Immature natural killer cell (primary cell): ENCODE results near the gene RELT. TPM values are rescaled to one million over a fixed set of nuclear protein-coding genes. Genes with fewer than 3 reads are reported as not detected.

Source experiments
- DNase-seq, 3 donors: peaks; one replicate each; pipeline ENCODE4 v3.0.0; 2022; ENCODE audit warnings: mixed read lengths in 1 of 3
- H3K27ac Mint-ChIP-seq, 6 donors: one replicate each; pipeline ENCODE4 v1.8.0; 2020; ENCODE audit warnings: mixed read lengths in 6 of 6, mild to moderate bottlenecking in 5 of 6, inconsistent platforms in 4 of 6, moderate library complexity in 3 of 6
- H3K27me3 Mint-ChIP-seq, 3 donors: one replicate each; pipeline ENCODE4 v1.8.0; 2020 to 2021; ENCODE audit warnings: low read depth in 3 of 3, mild to moderate bottlenecking in 3 of 3, mixed read lengths in 3 of 3, moderate library complexity in 3 of 3, inconsistent platforms in 1 of 3
- H3K36me3 Mint-ChIP-seq, 3 donors: one replicate each; pipeline ENCODE4 v1.8.0; 2020; ENCODE audit warnings: mixed read lengths in 3 of 3, inconsistent platforms in 2 of 3, mild to moderate bottlenecking in 2 of 3
- H3K4me1 Mint-ChIP-seq, 2 donors: one replicate each; pipeline ENCODE4 v1.8.0; 2020; ENCODE audit warnings: inconsistent platforms in 2 of 2, mild to moderate bottlenecking in 2 of 2, mixed read lengths in 2 of 2, moderate library complexity in 1 of 2
- H3K4me3 Mint-ChIP-seq, 5 donors: one replicate each; pipeline ENCODE4 v1.8.0; 2020; ENCODE audit warnings: mild to moderate bottlenecking in 5 of 5, mixed read lengths in 5 of 5, inconsistent platforms in 3 of 5, moderate library complexity in 3 of 5
- H3K9me3 Mint-ChIP-seq, 6 donors: one replicate each; pipeline ENCODE4 v1.8.0; 2020; ENCODE audit warnings: mild to moderate bottlenecking in 6 of 6, mixed read lengths in 6 of 6, inconsistent platforms in 4 of 6, moderate library complexity in 3 of 6
- polyA plus RNA-seq, 3 donors: library from polyadenylated mRNA; unstranded; fragments of 300-500 nt; fragmentation: Illumina TruSeq; gene quantifications; one replicate each; pipeline ENCODE4 v1.2.3, GENCODE V29; 2021

RELT gene
- polyA plus RNA-seq, 3 donors from 2014 or later, result 2.8 to 5.4 (median 3.6) TPM

DNA sequence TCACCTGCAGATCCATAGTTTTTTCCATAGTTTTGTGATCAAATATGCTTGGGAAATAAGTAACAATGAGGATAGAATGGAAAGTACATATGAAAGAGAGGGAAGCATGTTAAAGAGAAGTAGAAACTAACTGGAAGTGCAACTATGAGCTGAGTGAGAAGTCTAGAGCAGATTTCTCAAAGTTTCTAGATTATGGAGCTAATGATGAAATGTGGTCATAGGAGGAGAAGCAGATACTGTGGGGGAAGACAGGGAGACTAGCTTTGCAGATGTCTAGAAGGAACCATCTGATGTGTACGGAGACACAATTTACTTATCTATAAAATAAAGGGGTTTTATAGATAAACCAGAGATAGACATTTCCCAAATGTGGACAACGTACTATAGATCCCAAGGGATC, 37.1 kb downstream of the RELT start:
- Mint-ChIP-seq H3K27ac (peak overlapping the region in 1 of 6 donors; percentile 32), H3K27me3 (peaks cover 0 to 1% (median 0%) of the 10 kb centered on the region in 3 donors)

DNA sequence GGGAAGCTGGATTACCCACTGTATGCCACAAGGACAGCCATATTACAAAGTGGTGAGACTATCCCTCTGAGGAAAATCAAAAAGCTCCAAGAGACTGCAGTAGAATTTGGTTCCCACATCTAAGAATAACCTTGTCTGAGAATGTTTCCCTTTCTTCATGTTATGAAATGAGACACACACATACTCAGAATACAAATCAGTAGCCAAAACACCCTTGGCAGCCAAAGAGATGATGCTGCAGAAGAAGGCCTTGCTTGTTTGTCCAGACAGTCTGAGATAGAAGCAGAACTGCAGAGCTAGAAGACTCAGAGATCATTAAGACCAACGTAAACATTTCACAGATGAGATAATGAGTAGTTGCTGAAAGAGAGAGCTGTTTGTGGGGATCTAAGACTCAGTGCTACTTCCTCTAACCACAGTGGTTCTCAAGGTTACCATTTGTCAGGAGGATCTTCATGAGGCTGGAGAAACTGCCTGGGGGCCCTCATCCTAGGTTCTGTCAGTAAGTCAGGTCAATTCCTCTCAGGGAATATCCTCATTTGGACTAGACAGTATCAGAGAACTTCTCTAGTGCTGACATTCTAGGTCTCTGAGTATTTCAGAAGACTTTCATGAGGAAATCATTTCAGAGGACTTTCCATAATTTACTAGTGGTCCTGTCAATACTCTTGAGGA, 38.9 kb downstream of the RELT start:
- Mint-ChIP-seq H3K27me3 (peaks cover 0 to 1% (median 0%) of the 10 kb centered on the region in 3 donors), H3K27ac (peak overlapping the region; percentile 36 to 88 (median 78)), H3K9me3 (no peaks in the 10 kb centered on the region), H3K4me3 (peak overlapping the region in 1 of 5 donors; percentile 39), H3K36me3 (peaks cover 4 to 16% (median 9%) of the 10 kb centered on the region in 3 donors), H3K4me1 (peaks cover 12 to 26% of the 10 kb centered on the region in 2 donors)
- peak in 1 of 3 donors; percentile 19 for DNase-seq

More for the DNA sequence above, 37.1 kb downstream of the RELT start:
- Mint-ChIP-seq H3K4me1 (peaks cover 14 to 26% of the 10 kb centered on the region in 2 donors), H3K9me3 (no peaks in the 10 kb centered on the region), H3K4me3 (no peak overlapping the region), H3K36me3 (peaks cover 9 to 25% (median 13%) of the 10 kb centered on the region in 3 donors)
- no peak for DNase-seq

DNA sequence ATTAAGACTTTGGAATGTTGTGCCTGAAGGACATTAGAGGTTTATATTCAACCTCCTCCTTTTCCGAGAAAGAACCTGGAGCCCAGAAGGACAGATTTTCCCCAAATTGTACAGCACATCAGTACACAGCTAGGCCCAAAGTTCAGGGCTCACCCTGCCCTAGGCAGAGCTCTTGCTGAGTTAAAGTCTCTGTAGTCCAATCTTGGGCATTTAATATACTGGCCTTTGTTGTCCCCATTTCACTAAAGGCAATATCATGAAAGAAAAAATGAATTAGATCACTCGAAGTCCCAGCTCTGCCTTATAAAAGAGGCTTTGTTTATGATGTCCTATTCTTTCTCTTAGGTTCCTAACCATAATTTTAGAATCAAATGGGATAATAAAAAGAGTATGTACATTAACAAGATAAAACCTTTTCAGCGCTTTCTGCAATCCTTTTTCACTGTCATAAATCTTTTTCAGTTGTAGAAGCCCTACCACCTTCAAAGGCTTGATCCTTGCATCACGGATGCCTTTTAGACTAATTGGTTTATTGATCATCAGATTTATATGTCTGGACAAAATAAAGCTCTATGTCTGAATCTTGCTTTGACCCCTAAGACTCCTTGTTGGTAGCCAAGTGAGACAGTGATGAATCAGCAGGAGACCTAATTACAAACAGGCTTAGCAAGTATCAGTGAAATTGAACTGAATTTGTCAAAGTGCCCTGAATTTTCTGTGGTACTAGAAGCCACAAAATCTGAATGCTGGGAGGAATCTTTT, 39.8 kb downstream of the RELT start:
- no peak overlapping the region for H3K4me3 Mint-ChIP-seq

DNA sequence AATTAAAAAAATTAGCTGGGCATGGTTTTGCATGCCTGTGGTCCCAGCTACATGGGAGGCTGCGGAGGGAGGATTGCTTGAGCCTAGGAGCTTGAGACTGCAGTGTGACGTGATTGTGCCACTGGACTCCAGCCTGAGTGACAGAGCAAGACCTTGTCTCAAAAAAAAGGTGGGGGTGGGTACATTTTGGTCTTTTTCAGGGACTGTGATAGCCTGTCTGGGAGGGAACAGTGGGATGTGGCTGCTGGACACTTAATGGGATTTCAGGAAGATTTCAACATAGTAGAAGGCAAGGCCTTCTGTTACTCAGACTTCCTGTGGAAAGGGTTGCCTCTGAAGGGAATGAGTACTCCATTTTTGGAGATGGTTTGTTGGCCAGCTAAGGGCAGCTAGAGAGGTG, 40.6 kb downstream of the RELT start:
- Mint-ChIP-seq H3K4me1 (peaks cover 12 to 26% of the 10 kb centered on the region in 2 donors), H3K36me3 (peaks cover 4 to 11% (median 8%) of the 10 kb centered on the region in 3 donors), H3K4me3 (no peak overlapping the region), H3K27ac (peak overlapping the region in 2 of 6 donors; percentile 18 to 20), H3K9me3 (no peaks in the 10 kb centered on the region), H3K27me3 (no peaks in the 10 kb centered on the region)
- DNase-seq, result no peak

More for the DNA sequence above, 39.8 kb downstream of the RELT start:
- H3K27me3 Mint-ChIP-seq, result no peaks in the 10 kb centered on the region
- no peak for DNase-seq
- H3K36me3 Mint-ChIP-seq, result peaks cover 4 to 11% (median 9%) of the 10 kb centered on the region in 3 donors
- H3K27ac Mint-ChIP-seq, result no peak overlapping the region
- peaks cover 12 to 26% of the 10 kb centered on the region in 2 donors for H3K4me1 Mint-ChIP-seq
- no peaks in the 10 kb centered on the region for H3K9me3 Mint-ChIP-seq

DNA sequence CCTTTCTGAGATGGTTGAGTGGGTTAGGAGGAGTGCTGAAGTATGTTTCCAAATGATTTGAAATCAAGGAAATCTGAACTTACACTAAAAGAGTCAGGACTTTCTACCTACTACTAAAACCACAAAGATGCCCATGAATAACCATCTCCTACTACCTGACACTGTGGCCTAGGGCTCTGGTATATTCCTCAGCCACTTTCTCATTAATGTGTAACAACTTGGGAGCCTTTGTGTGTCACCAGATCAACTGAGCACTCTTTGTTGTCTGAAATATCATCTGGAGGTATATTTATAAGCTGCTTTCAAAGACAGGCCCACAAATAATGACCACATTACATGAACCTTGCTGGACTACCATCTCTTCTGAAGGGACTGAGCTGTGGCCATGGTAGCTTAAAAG, 43.9 kb downstream of the RELT start:
- Mint-ChIP-seq H3K4me3 (no peak overlapping the region), H3K36me3 (peaks cover 4 to 8% (median 4%) of the 10 kb centered on the region in 3 donors), H3K27me3 (no peaks in the 10 kb centered on the region), H3K27ac (no peak overlapping the region), H3K4me1 (peaks cover 4 to 13% of the 10 kb centered on the region in 2 donors), H3K9me3 (no peaks in the 10 kb centered on the region)
- no peak for DNase-seq

DNA sequence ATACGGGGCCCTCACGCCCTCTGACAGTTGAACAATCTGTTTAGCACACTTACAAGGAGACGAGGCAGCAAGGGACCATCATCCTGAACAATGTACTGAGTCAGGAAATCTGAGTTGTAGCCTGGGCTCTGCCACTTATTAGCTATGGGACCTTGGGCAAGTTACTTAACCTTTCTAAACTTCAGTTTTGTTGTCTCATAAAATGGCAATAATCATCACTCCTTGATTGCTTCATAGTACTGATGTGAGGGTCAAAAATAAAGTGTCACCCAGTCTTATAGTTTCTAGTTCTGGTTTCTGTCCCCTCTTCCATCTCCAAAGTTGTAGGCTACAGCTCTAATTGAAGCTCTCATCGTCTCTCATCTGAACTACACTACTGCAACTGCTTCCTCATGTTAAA, 46.7 kb downstream of the RELT start:
- H3K27me3 Mint-ChIP-seq, result no peaks in the 10 kb centered on the region
- no peak for DNase-seq
- peaks cover 2 to 7% (median 4%) of the 10 kb centered on the region in 3 donors for H3K36me3 Mint-ChIP-seq
- H3K9me3 Mint-ChIP-seq, result no peaks in the 10 kb centered on the region
- H3K27ac Mint-ChIP-seq, result no peak overlapping the region
- no peak overlapping the region for H3K4me3 Mint-ChIP-seq
- H3K4me1 Mint-ChIP-seq, result no peaks in the 10 kb centered on the region

DNA sequence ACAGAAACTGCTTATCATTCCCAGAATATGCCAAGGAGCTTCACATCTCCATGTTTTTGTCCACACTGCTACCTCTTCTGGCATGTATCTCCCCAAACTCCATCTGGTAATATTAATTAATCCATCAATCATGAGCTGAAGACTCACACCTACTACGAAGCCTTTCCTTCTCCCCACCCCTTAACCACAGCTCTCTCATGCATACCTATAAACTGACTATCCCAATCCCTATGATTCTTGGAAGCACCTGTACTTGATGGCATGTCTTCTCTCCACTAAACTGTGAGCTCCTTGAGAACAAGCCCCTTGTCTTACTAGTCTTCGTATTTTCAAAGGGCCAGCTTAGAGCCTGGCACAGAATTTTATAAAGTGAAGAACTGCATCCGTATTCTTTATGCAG, 47.3 kb downstream of the RELT start:
- no peak overlapping the region for H3K4me3 Mint-ChIP-seq
- no peak for DNase-seq
- H3K9me3 Mint-ChIP-seq, result no peaks in the 10 kb centered on the region
- H3K36me3 Mint-ChIP-seq, result peaks cover 0 to under 1% (median 0%) of the 10 kb centered on the region in 3 donors
- no peaks in the 10 kb centered on the region for H3K4me1 Mint-ChIP-seq
- no peaks in the 10 kb centered on the region for H3K27me3 Mint-ChIP-seq
- H3K27ac Mint-ChIP-seq, result peak overlapping the region in 1 of 6 donors; percentile 3

DNA sequence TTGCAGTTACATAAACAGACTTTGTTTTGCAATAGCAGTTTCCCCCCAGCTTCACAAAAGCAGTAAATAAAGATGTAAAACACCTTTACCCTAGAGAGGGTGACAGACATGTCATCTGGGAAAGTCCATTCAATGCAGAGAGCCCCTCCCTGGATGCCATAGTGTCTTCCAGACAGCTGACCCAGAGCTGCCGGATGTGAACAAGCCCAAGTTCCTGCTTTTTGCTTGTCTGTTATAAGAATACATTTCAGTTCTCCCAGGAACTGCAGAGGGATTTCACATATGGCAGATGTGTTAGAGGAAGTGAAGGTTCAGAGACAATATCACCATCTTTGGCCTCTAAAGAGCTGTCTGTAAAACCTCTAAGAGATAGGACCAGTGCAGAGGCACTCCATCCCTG, 48.9 kb downstream of the RELT start:
- peaks cover 0 to under 1% (median 0%) of the 10 kb centered on the region in 3 donors for H3K27me3 Mint-ChIP-seq
- peaks cover 4 to 5% (median 4%) of the 10 kb centered on the region in 3 donors for H3K36me3 Mint-ChIP-seq
- no peak overlapping the region for H3K27ac Mint-ChIP-seq
- no peaks in the 10 kb centered on the region for H3K9me3 Mint-ChIP-seq
- no peaks in the 10 kb centered on the region for H3K4me1 Mint-ChIP-seq
- H3K4me3 Mint-ChIP-seq, result no peak overlapping the region
- DNase-seq, result no peak

DNA sequence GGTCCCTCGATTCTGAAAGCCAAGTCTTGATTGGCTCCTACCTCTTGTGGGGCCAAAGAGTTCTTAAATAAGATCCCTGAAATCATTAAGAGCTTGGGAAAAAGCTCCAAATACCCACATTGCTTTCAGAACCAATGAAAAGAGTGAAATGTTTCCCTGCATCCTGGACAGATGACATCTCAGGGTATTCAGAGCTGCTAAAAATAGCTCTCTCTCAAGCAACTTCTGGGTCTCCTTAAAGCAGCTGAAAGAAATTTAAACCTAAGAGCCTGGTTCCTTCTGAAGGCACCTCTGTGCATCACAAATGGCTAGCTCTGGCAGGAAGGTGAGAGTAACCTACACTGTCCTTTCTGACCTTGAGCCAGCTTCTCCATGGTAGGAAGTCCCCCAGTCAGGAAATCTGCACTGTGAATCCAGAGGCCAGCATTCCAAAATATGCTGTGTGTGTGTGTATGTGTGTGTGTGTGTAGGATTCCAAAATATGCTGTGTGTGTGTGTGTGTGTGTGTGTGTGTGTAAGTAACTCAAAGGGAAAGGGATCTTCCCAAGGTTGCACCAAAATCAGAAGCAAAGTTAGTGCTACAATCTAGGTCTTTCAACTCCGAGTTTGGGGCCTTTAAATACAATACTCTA, 50.1 kb downstream of the RELT start:
- no peak for DNase-seq
- H3K27ac Mint-ChIP-seq, result no peak overlapping the region
- no peaks in the 10 kb centered on the region for H3K4me1 Mint-ChIP-seq
- H3K36me3 Mint-ChIP-seq, result peaks cover 4 to 5% (median 4%) of the 10 kb centered on the region in 3 donors
- H3K4me3 Mint-ChIP-seq, result no peak overlapping the region
- H3K9me3 Mint-ChIP-seq, result no peaks in the 10 kb centered on the region
- H3K27me3 Mint-ChIP-seq, result peaks cover 0 to 2% (median 0%) of the 10 kb centered on the region in 3 donors

DNA sequence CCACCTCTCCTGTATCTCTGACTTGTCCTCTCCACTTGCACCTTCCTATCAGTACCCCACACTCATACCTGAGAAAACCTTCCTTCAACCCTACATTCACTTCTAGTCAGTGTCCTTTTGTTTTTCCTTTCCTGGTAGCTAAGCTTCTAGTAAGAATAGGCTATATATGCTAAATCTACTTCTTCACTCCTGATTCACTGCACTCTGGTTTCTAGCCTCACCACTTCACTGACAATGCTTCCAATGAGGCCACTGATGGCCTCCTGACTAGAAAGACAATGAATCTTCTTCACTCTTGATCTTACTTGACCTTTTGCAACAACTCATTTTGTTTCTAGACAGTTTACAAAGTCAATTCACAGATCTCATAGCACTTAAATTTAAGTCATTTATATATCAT, 52.0 kb downstream of the RELT start:
- peaks cover 4 to 7% (median 5%) of the 10 kb centered on the region in 3 donors for H3K36me3 Mint-ChIP-seq
- no peak for DNase-seq
- H3K9me3 Mint-ChIP-seq, result no peaks in the 10 kb centered on the region
- H3K27me3 Mint-ChIP-seq, result peaks cover 0 to 2% (median 0%) of the 10 kb centered on the region in 3 donors
- H3K4me1 Mint-ChIP-seq, result no peaks in the 10 kb centered on the region
- H3K4me3 Mint-ChIP-seq, result no peak overlapping the region
- no peak overlapping the region for H3K27ac Mint-ChIP-seq

DNA sequence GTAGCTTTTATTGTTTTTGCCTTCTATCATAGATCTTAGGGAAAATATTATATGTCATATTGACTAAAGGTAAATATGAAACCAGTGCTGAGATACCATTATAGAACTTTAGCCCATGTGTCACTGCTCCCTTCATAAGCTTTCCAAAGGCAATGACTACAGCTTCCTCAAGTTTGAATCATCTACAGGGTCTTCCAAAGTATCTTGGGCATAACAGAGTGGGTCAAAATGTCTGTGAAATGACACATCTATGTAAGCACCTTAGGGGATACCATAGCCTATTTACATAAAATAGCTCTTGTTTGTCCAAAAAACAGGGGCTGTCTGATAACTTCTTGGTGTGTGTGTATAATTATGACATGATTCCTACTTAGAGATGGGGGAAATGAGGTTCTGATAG, 52.5 kb downstream of the RELT start:
- H3K36me3 Mint-ChIP-seq, result peaks cover 4 to 7% (median 5%) of the 10 kb centered on the region in 3 donors
- no peaks in the 10 kb centered on the region for H3K9me3 Mint-ChIP-seq
- no peak overlapping the region for H3K4me3 Mint-ChIP-seq
- H3K4me1 Mint-ChIP-seq, result no peaks in the 10 kb centered on the region
- H3K27me3 Mint-ChIP-seq, result peaks cover 0 to 2% (median 0%) of the 10 kb centered on the region in 3 donors
- no peak for DNase-seq
- H3K27ac Mint-ChIP-seq, result no peak overlapping the region

DNA sequence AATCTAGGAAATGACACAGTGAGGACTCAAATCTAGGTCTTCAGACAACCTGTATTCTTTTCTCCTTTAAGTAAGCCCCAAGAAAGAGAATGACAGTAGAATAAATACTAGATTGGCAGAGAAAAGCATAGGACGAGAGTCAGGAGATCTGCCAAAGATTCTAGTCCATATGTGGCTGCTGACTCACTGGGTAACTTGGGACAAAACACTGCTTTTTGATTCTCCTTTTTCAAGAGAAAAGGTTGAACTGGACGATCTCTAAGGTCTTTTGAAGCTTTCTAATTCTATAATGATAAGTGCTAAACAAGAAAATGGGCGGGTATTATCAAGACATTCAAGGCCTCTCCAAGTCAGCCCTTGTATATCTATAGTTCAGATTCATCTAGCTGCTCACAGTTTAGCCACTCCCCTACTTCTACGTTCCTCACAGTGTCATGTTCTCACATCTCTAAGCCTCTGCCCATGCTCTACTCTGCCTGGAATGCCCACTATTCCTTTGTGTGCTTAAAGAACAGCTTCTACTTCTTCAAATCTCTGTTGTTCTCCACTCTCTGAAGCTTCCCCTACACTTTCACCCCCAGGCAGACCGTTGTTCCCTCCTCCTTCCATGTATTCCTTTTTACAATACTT, 53.0 kb downstream of the RELT start:
- DNase-seq, result no peak
- Mint-ChIP-seq H3K27ac (no peak overlapping the region), H3K36me3 (peaks cover 4 to 7% (median 5%) of the 10 kb centered on the region in 3 donors), H3K4me3 (no peak overlapping the region), H3K27me3 (peaks cover 0 to 2% (median 0%) of the 10 kb centered on the region in 3 donors), H3K4me1 (no peaks in the 10 kb centered on the region), H3K9me3 (no peaks in the 10 kb centered on the region)

DNA sequence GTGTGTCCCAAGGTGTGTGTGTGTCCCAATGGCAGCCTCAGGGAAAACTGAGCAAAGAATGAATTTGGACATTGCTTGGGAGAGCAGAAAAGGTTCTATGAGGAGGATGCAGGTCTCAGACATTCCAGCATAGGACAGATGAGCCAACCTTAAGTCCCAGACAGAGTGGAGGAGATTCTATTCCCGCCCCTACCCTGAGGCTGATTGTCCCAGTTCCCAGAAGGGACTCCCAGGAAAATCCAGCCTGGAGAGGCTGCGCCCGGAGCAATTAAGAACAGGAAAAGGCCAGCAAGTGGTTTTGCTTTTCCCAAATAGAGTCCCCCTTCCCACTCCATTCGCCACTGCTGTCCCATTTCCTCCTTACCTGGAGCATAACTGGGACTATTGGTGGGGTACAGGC, 54.1 kb downstream of the RELT start:
- no peak for DNase-seq
- no peaks in the 10 kb centered on the region for H3K4me1 Mint-ChIP-seq
- H3K9me3 Mint-ChIP-seq, result no peaks in the 10 kb centered on the region
- peaks cover 4 to 7% (median 5%) of the 10 kb centered on the region in 3 donors for H3K36me3 Mint-ChIP-seq
- H3K27ac Mint-ChIP-seq, result no peak overlapping the region
- no peak overlapping the region for H3K4me3 Mint-ChIP-seq
- H3K27me3 Mint-ChIP-seq, result peaks cover 0 to 2% (median 2%) of the 10 kb centered on the region in 3 donors
